Measurements from ENCODE around the gene IKZF3.
"Not testable (repeated sequence)": the region's sequence is repeated elsewhere in the genome, so short reads cannot be mapped to it uniquely, and the experiment has no call there.

Gene IKZF3

GRCh38 chr17:39716879-39717536 is 147.1 kb downstream of the IKZF3 start:
- peaks cover 38% of the 10 kb centered on the region for H3K36me3 ChIP-seq (ENCODE audit: insufficient read depth, low read length)
- no peaks in the 10 kb centered on the region for H3K4me1 ChIP-seq (ENCODE audit: insufficient read depth, low read length)
- H3K9ac ChIP-seq (ENCODE audit: low read length) = no peak overlapping the region
- no peaks in the 10 kb centered on the region for H3K27me3 ChIP-seq (ENCODE audit: control insufficient read depth in 1 of 2, insufficient read depth in 2 of 2, low read length in 2 of 2)
- H3K9me3 ChIP-seq (ENCODE audit: low read length) = no peaks in the 10 kb centered on the region
- no peak overlapping the region for H3K27ac ChIP-seq (ENCODE audit: low read depth, low read length)
- H3K4me3 ChIP-seq (ENCODE audit: low read depth in 1 of 2, low read length in 2 of 2) = no peak overlapping the region

- Histone ChIP-seq H3K4me1 (ENCODE audit: insufficient read depth, low read length) (no peaks in the 10 kb centered on the region), H3K36me3 (ENCODE audit: insufficient read depth, low read length) (peaks cover 45% of the 10 kb centered on the region), H3K27ac (ENCODE audit: low read depth, low read length) (no peak overlapping the region), H3K9me3 (ENCODE audit: low read length) (no peaks in the 10 kb centered on the region), H3K9ac (ENCODE audit: low read length) (no peak overlapping the region), H3K27me3 (ENCODE audit: control insufficient read depth in 1 of 2, insufficient read depth in 2 of 2, low read length in 2 of 2) (no peaks in the 10 kb centered on the region), H3K4me3 (ENCODE audit: low read depth in 1 of 2, low read length in 2 of 2) (no peak overlapping the region)
Measured at GRCh38 chr17:39716073-39716818, 147.9 kb downstream of the IKZF3 start.

GRCh38 chr17:39715375-39716072 is 148.6 kb downstream of the IKZF3 start:
- Histone ChIP-seq H3K4me3 (ENCODE audit: low read depth in 1 of 2, low read length in 2 of 2) (no peak overlapping the region), H3K9ac (ENCODE audit: low read length) (no peak overlapping the region), H3K36me3 (ENCODE audit: insufficient read depth, low read length) (peaks cover 46% of the 10 kb centered on the region), H3K27ac (ENCODE audit: low read depth, low read length) (no peak overlapping the region), H3K9me3 (ENCODE audit: low read length) (no peaks in the 10 kb centered on the region), H3K4me1 (ENCODE audit: insufficient read depth, low read length) (no peaks in the 10 kb centered on the region), H3K27me3 (ENCODE audit: control insufficient read depth in 1 of 2, insufficient read depth in 2 of 2, low read length in 2 of 2) (no peaks in the 10 kb centered on the region)

- H3K36me3 ChIP-seq (ENCODE audit: insufficient read depth, low read length) = peaks cover 59% of the 10 kb centered on the region
- no peaks in the 10 kb centered on the region for H3K9me3 ChIP-seq (ENCODE audit: low read length)
- no peaks in the 10 kb centered on the region for H3K4me1 ChIP-seq (ENCODE audit: insufficient read depth, low read length)
- no peak overlapping the region for H3K4me3 ChIP-seq (ENCODE audit: low read depth in 1 of 2, low read length in 2 of 2)
- no peak overlapping the region for H3K27ac ChIP-seq (ENCODE audit: low read depth, low read length)
- H3K27me3 ChIP-seq (ENCODE audit: control insufficient read depth in 1 of 2, insufficient read depth in 2 of 2, low read length in 2 of 2) = no peaks in the 10 kb centered on the region
- no peak overlapping the region for H3K9ac ChIP-seq (ENCODE audit: low read length)
Measured at GRCh38 chr17:39714234-39714633, 149.9 kb downstream of the IKZF3 start.

- H3K9me3 ChIP-seq (ENCODE audit: low read length) = no peaks in the 10 kb centered on the region
- H3K36me3 ChIP-seq (ENCODE audit: insufficient read depth, low read length) = peaks cover 74% of the 10 kb centered on the region
- no peak overlapping the region for H3K9ac ChIP-seq (ENCODE audit: low read length)
- no peak overlapping the region for H3K4me3 ChIP-seq (ENCODE audit: low read depth in 1 of 2, low read length in 2 of 2)
- no peaks in the 10 kb centered on the region for H3K4me1 ChIP-seq (ENCODE audit: insufficient read depth, low read length)
- H3K27me3 ChIP-seq (ENCODE audit: control insufficient read depth in 1 of 2, insufficient read depth in 2 of 2, low read length in 2 of 2) = no peaks in the 10 kb centered on the region
- H3K27ac ChIP-seq (ENCODE audit: low read depth, low read length) = no peak overlapping the region
Measured at GRCh38 chr17:39711851-39712250, 152.3 kb downstream of the IKZF3 start.

GRCh38 chr17:39711071-39711470 is 153.0 kb downstream of the IKZF3 start:
- not testable (repeated sequence) for H3K27ac ChIP-seq (ENCODE audit: low read depth, low read length); H3K4me3 ChIP-seq (ENCODE audit: low read depth in 1 of 2, low read length in 2 of 2); H3K27me3 ChIP-seq (ENCODE audit: control insufficient read depth in 1 of 2, insufficient read depth in 2 of 2, low read length in 2 of 2); H3K9me3 ChIP-seq (ENCODE audit: low read length); H3K9ac ChIP-seq (ENCODE audit: low read length); H3K4me1 ChIP-seq (ENCODE audit: insufficient read depth, low read length)
- peaks cover 66% of the 10 kb centered on the region for H3K36me3 ChIP-seq (ENCODE audit: insufficient read depth, low read length)

GRCh38 chr17:39709998-39710964 is 153.8 kb downstream of the IKZF3 start:
- no peak overlapping the region for H3K4me3 ChIP-seq (ENCODE audit: low read depth in 1 of 2, low read length in 2 of 2)
- no peak overlapping the region for H3K27ac ChIP-seq (ENCODE audit: low read depth, low read length)
- H3K27me3 ChIP-seq (ENCODE audit: control insufficient read depth in 1 of 2, insufficient read depth in 2 of 2, low read length in 2 of 2) = no peaks in the 10 kb centered on the region
- no peaks in the 10 kb centered on the region for H3K9me3 ChIP-seq (ENCODE audit: low read length)
- no peak overlapping the region for H3K9ac ChIP-seq (ENCODE audit: low read length)
- H3K4me1 ChIP-seq (ENCODE audit: insufficient read depth, low read length) = no peaks in the 10 kb centered on the region
- peaks cover 58% of the 10 kb centered on the region for H3K36me3 ChIP-seq (ENCODE audit: insufficient read depth, low read length)

GRCh38 chr17:39709319-39709997 is 154.7 kb downstream of the IKZF3 start:
- H3K4me1 ChIP-seq (ENCODE audit: insufficient read depth, low read length) = peaks cover 7% of the 10 kb centered on the region
- H3K27me3 ChIP-seq (ENCODE audit: control insufficient read depth in 1 of 2, insufficient read depth in 2 of 2, low read length in 2 of 2) = no peaks in the 10 kb centered on the region
- no peak overlapping the region for H3K27ac ChIP-seq (ENCODE audit: low read depth, low read length)
- H3K9ac ChIP-seq (ENCODE audit: low read length) = no peak overlapping the region
- H3K36me3 ChIP-seq (ENCODE audit: insufficient read depth, low read length) = peaks cover 52% of the 10 kb centered on the region
- no peak overlapping the region for H3K4me3 ChIP-seq (ENCODE audit: low read depth in 1 of 2, low read length in 2 of 2)
- no peaks in the 10 kb centered on the region for H3K9me3 ChIP-seq (ENCODE audit: low read length)

All from muscle layer of colon (tissue), 2 donors.